ENCODE results near the gene SETD3.

Gene SETD3

DNA sequence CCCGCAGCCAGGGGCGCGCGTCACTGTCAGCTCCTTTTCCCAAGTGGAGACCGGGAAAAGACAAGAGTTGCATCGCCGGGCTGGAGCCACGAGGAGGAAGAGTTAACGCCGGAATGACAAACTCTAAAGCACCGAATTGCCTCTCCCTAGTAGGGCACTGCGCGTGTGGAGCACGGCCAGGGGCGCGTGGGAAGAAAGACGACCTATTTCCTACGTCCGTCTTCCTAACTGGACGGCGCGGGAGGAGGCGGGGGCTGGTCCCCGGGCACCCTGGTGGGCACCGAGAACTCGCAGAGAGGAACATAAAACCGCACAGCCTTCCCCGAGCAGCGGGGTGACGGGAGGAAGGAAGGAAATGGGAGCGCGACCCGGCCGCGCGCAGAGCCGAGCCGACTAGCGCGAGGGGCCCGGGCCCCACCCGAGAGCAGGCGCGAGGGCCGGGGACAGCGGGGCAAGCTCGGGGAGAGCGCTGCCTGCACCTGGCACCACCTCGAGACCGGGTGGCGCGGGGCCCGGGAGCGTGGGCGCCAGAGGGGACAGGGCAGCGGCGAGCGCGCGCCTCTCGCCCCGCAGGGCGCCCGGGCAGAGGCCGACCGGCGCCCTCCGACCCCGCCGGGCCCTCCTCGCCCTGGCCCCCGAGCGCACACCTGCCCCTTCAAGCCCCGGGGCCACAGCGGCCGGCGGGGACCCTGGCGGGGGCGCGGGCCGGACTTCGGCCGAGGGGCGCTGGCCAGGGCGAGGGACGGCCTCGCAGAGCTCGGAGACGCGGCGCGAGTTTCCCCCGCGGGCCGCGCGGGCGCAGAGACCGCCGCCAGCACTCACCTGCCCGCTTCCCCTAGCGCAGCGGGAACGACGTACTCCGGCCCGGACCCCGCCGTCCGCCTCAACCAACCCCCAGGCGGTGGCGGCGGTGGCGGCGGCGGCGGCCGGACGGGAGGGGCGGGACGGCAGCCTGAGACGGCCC, at the start of gene SETD3:
Gene SETD3, minus strand, starts transcription at position 954 of the 964 bp plus-strand sequence. CDS start 15,054 bp downstream, outside the sequence.
- H3K4me3 ChIP-seq (ENCODE audit: insufficient read depth, low read length, poor library complexity, severe bottlenecking), result peak within 1 kb of the TSS; percentile 91
- H3K9me3 ChIP-seq (ENCODE audit: insufficient read depth, low read length), result no peaks in the 10 kb centered on the region
- H3K36me3 ChIP-seq (ENCODE audit: low read length), result no peaks in the 10 kb centered on the region
- no peaks in the 10 kb centered on the region for H3K9me2 ChIP-seq (replicated peaks; ENCODE audit: insufficient read depth, low read length)
- H4K20me1 ChIP-seq (ENCODE audit: low read depth, low read length), result peaks cover 55% of the 10 kb centered on the region
- H3F3A ChIP-seq (ENCODE audit: insufficient read depth), result no peaks in the 10 kb centered on the region
- peak within 1 kb of the TSS; percentile 87 for H3K4me2 ChIP-seq (ENCODE audit: low read depth, low read length, poor library complexity, severe bottlenecking)
- TF ChIP-seq, protein P1, sequence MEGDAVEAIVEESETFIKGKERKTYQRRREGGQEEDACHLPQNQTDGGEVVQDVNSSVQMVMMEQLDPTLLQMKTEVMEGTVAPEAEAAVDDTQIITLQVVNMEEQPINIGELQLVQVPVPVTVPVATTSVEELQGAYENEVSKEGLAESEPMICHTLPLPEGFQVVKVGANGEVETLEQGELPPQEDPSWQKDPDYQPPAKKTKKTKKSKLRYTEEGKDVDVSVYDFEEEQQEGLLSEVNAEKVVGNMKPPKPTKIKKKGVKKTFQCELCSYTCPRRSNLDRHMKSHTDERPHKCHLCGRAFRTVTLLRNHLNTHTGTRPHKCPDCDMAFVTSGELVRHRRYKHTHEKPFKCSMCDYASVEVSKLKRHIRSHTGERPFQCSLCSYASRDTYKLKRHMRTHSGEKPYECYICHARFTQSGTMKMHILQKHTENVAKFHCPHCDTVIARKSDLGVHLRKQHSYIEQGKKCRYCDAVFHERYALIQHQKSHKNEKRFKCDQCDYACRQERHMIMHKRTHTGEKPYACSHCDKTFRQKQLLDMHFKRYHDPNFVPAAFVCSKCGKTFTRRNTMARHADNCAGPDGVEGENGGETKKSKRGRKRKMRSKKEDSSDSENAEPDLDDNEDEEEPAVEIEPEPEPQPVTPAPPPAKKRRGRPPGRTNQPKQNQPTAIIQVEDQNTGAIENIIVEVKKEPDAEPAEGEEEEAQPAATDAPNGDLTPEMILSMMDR (IDR thresholded peaks at IDR 0.05; ENCODE audit: insufficient read depth, low read length, poor library complexity, severe bottlenecking), result no peak
- no peak for TF ChIP-seq EZH2phosphoT487 (conservative IDR thresholded peaks at IDR 0.05; ENCODE audit: low read length)
- peaks cover 84% of the 10 kb centered on the region for H3K79me2 ChIP-seq (ENCODE audit: insufficient read depth, low read length)
- H2AFZ ChIP-seq (ENCODE audit: low read depth, low read length, severe bottlenecking), result peak within 1 kb of the TSS; percentile 68
- peak within 1 kb of the TSS; percentile 88 for H3K9ac ChIP-seq (ENCODE audit: low read length)
- H3K27me3 ChIP-seq (ENCODE audit: low read length), result no peaks in the 10 kb centered on the region
- peak within 1 kb of the TSS; percentile 36; the same call in 1 of the 2 replicates for H3K27ac ChIP-seq (ENCODE audit: low read depth, low read length)

DNA sequence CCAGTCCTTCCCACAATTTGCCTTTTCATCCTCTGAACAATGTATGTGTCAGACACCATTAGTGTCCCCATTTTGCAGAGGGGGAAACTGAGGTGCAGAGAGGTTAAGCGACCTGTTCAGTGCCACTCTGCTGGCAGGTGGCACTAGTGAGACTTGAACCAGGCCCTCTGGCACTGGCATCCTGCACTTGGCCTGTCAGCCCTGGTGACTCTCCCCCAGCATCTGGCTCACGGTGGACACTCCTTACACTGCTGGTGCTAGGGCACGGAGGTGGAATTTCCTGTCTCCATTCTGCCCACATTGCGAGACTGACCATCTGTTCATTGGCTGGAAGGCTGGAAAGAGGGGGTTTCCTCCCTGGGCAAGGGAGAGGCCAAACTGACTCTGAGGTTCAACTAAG, 49.2 kb upstream of the SETD3 start:
- Histone ChIP-seq H3K9ac (ENCODE audit: low read length) (no peak overlapping the region), H3K4me2 (ENCODE audit: low read depth, low read length, poor library complexity, severe bottlenecking) (no peak overlapping the region), H3K9me2 (replicated peaks; ENCODE audit: insufficient read depth, low read length) (no peaks in the 10 kb centered on the region), H3K4me3 (ENCODE audit: insufficient read depth, low read length, poor library complexity, severe bottlenecking) (no peak overlapping the region), H3F3A (ENCODE audit: insufficient read depth) (no peaks in the 10 kb centered on the region), H3K27ac (ENCODE audit: low read depth, low read length) (no peak overlapping the region), H3K36me3 (ENCODE audit: low read length) (no peaks in the 10 kb centered on the region), H3K79me2 (ENCODE audit: insufficient read depth, low read length) (no peaks in the 10 kb centered on the region), H3K9me3 (ENCODE audit: insufficient read depth, low read length) (no peaks in the 10 kb centered on the region), H2AFZ (ENCODE audit: low read depth, low read length, severe bottlenecking) (no peak overlapping the region), H3K27me3 (ENCODE audit: low read length) (no peaks in the 10 kb centered on the region), H4K20me1 (ENCODE audit: low read depth, low read length) (no peaks in the 10 kb centered on the region)
- TF ChIP-seq, protein P1 (IDR thresholded peaks at IDR 0.05; ENCODE audit: insufficient read depth, low read length, poor library complexity, severe bottlenecking), result no peak
- TF ChIP-seq EZH2phosphoT487 (conservative IDR thresholded peaks at IDR 0.05; ENCODE audit: low read length), result no peak

DNA sequence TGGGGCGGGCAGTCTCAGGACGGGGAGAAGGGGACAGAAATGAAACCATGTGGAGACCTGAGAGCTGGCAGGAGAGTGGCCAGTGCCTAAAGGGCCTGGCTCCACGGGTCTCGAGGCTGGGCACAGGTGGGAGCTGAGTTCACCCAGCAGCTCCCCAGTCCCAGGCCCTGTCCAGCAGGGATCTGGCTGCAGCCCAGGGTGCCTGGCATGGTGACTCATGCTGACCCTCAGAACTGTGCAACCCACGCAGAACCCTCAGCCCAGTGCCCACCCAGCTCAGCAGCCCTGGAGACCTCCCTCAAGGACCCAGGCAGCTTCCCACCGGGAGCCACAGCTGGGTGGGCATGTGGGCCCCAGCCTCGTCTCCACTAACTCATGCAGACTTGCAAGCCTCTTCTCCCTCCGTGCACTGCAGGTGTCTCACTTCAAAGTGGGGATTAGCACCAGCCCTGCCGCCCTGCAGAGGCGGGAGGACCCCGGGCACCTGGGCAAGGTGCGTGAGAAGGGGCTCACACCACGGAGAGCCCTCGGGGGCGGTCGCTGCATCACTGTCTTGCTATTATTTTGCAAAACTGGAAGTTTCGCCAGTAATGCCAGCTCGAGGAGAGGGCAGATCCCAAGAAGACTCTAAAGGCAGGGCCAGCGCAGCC, 46.9 kb upstream of the SETD3 start:
- Histone ChIP-seq H3K79me2 (ENCODE audit: insufficient read depth, low read length) (no peaks in the 10 kb centered on the region), H3K4me3 (ENCODE audit: insufficient read depth, low read length, poor library complexity, severe bottlenecking) (no peak overlapping the region), H4K20me1 (ENCODE audit: low read depth, low read length) (no peaks in the 10 kb centered on the region), H3K27me3 (ENCODE audit: low read length) (no peaks in the 10 kb centered on the region), H3K9me3 (ENCODE audit: insufficient read depth, low read length) (no peaks in the 10 kb centered on the region), H3K27ac (ENCODE audit: low read depth, low read length) (no peak overlapping the region), H3K4me2 (ENCODE audit: low read depth, low read length, poor library complexity, severe bottlenecking) (no peak overlapping the region), H3K9me2 (replicated peaks; ENCODE audit: insufficient read depth, low read length) (no peaks in the 10 kb centered on the region), H3K36me3 (ENCODE audit: low read length) (no peaks in the 10 kb centered on the region), H2AFZ (ENCODE audit: low read depth, low read length, severe bottlenecking) (no peak overlapping the region), H3F3A (ENCODE audit: insufficient read depth) (no peaks in the 10 kb centered on the region), H3K9ac (ENCODE audit: low read length) (no peak overlapping the region)
- no peak for TF ChIP-seq EZH2phosphoT487 (conservative IDR thresholded peaks at IDR 0.05; ENCODE audit: low read length)
- TF ChIP-seq, protein P1 (IDR thresholded peaks at IDR 0.05; ENCODE audit: insufficient read depth, low read length, poor library complexity, severe bottlenecking), result no peak

Data from SU-DHL-6 (cell line).